ENCODE data around the gene PQBP1. TPM values are rescaled to one million over a fixed set of nuclear protein-coding genes. Genes with fewer than 3 reads are reported as not detected.
A peak's percentile ranks its signal among the peaks of the same experiment; 100 is the strongest.

PQBP1 gene
- total and polyA plus RNA-seq, 2 donors (not counting 1 experiment from before 2014, with no cell fraction given) = 89.9 to 128 TPM

DNA sequence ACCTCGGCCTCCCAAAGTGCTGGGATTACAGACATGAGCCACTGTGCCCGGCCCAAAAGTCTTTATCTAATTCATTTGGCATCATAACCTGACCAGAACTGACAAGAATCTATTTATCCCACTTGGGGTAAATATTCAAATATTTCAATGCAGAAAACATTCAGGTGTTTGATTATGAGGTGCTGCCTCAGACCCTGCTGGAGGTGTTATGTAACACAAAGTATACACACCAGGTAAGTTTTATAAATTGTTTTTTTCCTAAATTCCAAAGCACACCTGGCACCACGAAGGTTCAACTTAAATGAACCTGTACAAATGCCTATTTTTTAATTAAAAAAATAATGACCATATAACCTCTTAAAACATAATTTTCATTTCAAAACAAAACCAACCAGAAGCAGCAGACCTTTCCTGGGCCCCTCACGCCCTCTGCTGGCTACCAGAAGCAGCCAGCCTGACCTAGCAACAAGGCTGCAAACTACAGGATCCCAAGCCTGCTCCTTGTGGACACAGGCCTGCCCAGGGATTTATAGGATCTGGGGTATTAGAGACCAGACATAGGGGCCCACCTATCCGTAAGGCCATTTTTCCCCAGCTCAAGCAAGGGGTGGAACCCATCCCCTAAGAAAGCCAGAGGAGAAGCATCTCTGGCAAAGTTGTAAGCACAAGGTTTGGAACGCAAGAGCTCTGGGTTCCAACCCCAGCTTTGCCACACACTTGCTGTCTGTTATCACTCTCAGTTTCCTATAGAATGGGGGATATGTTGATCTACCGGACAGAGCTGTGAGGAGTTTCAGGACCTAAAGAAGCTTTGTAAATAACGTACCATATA lies 48.0 kb downstream of the PQBP1 start:
- Mint-ChIP-seq H3K4me3 (no peak overlapping the region), H3K27ac (peak overlapping the region; percentile 20), H3K4me1 (peaks cover 43% of the 10 kb centered on the region), H3K9me3 (ENCODE audit: insufficient read depth) (no peaks in the 10 kb centered on the region), H3K27me3 (no peaks in the 10 kb centered on the region)
- H3K4me2 ChIP-seq (replicated peaks; ENCODE audit: low read depth, low read length, poor library complexity, severe bottlenecking) = peak overlapping the region; percentile 22
- H3K27ac ChIP-seq (ENCODE audit: low read length in 2 of 2) = no peak overlapping the region
- intact Hi-C loops (cut with micrococcal nuclease) = loop anchor here (1.0 kb wide), 2 partner anchors 28 to 297 kb away; no protein-coding TSS in a partner anchor
- TF ChIP-seq, protein P1, sequence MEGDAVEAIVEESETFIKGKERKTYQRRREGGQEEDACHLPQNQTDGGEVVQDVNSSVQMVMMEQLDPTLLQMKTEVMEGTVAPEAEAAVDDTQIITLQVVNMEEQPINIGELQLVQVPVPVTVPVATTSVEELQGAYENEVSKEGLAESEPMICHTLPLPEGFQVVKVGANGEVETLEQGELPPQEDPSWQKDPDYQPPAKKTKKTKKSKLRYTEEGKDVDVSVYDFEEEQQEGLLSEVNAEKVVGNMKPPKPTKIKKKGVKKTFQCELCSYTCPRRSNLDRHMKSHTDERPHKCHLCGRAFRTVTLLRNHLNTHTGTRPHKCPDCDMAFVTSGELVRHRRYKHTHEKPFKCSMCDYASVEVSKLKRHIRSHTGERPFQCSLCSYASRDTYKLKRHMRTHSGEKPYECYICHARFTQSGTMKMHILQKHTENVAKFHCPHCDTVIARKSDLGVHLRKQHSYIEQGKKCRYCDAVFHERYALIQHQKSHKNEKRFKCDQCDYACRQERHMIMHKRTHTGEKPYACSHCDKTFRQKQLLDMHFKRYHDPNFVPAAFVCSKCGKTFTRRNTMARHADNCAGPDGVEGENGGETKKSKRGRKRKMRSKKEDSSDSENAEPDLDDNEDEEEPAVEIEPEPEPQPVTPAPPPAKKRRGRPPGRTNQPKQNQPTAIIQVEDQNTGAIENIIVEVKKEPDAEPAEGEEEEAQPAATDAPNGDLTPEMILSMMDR (IDR thresholded peaks at IDR 0.05) = peak; percentile 83
- no peak for TF ChIP-seq EZH2 (IDR thresholded peaks at IDR 0.05; ENCODE audit: borderline replicate concordance, insufficient read depth, low read depth, low read length, poor library complexity, severe bottlenecking)
- ChIA-PET CTCF (interaction anchor here (0.6 to 4.5 kb wide), 15 partner anchors 9 to 734 kb away, joined by 3 to 33 read pairs (median 4); partner anchors contain the start of genes HDAC6, KCND1 and SLC35A2), POLR2A (interaction anchor here (0.7 kb wide), 1 partner anchor 98 kb away, joined by 6 read pairs; the partner anchor contains the start of gene TFE3)
- no peaks in the 10 kb centered on the region for H3K27me3 ChIP-seq (replicated peaks in 1 of 4; ENCODE audit: control extremely low read depth in 1 of 4, control insufficient read depth in 3 of 4, insufficient read depth in 4 of 4, low read length in 3 of 4)
- DNase-seq (peak; percentile 65), ATAC-seq (ENCODE audit: low read depth) (peak; percentile 65)
- no peak overlapping the region for H3K4me3 ChIP-seq (ENCODE audit: control extremely low read depth in 1 of 5, extremely low read depth in 1 of 5, insufficient read depth in 1 of 5, low read depth in 2 of 5, low read length in 4 of 5)
- no peaks in the 10 kb centered on the region for H4K20me1 ChIP-seq (ENCODE audit: control insufficient read depth, insufficient read depth, low read length, poor library complexity, severe bottlenecking)
- WGBS (ENCODE audit: insufficient coverage) = no CpG with 5 or more reads among the region's 8 CpGs
- H3K4me1 ChIP-seq (ENCODE audit: control insufficient read depth in 2 of 2, insufficient read depth in 2 of 2, low read length in 2 of 2) = peaks cover 23 to 39% of the 10 kb centered on the region in 2 donors
- peaks cover 82% of the 10 kb centered on the region for H3K79me2 ChIP-seq (ENCODE audit: control insufficient read depth, insufficient read depth, low read length)
- H3K9me3 ChIP-seq (ENCODE audit: control extremely low read depth in 1 of 3, control insufficient read depth in 2 of 3, insufficient read depth in 1 of 3, low read length in 2 of 3) = no peaks in the 10 kb centered on the region
- H2AFZ ChIP-seq (ENCODE audit: insufficient read depth, low read depth, low read length, poor library complexity, severe bottlenecking) = no peak overlapping the region
- H3K36me3 ChIP-seq (replicated peaks in 1 of 2; ENCODE audit: control extremely low read depth in 1 of 2, control insufficient read depth in 1 of 2, extremely low read depth in 1 of 2, insufficient read depth in 2 of 2, low read length in 1 of 2) = peaks cover 0 to 16% of the 10 kb centered on the region in 2 experiments
- H3K9ac ChIP-seq (ENCODE audit: low read length) = no peak overlapping the region

DNA sequence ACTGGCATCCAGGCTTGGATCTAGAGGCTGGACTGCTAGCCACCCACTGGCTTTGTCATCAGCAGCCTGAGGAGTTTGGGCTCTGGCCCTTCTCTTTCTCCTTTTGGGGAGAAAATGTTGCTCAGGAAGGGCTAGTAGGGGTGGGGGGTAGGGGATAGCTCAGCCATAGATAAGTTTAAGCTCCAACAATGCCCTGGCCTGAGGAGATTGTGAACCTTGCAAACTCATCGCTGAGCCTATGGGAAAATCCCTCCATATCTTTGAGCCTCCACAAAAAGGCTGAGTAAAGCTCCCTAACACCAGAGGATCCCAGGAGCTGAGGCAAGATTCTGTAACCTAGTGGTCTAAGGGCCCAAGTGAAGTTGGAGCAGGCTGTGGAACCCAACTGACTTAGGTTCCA lies 50.9 kb downstream of the PQBP1 start:
- DNase-seq = no peak
- no peak for TF ChIP-seq EZH2 (IDR thresholded peaks at IDR 0.05; ENCODE audit: borderline replicate concordance, insufficient read depth, low read depth, low read length, poor library complexity, severe bottlenecking)
- TF ChIP-seq, protein P1 (IDR thresholded peaks at IDR 0.05) = no peak
- H3K79me2 ChIP-seq (ENCODE audit: control insufficient read depth, insufficient read depth, low read length) = peaks cover 83% of the 10 kb centered on the region
- H3K27me3 ChIP-seq (replicated peaks in 1 of 4; ENCODE audit: control extremely low read depth in 1 of 4, control insufficient read depth in 3 of 4, insufficient read depth in 4 of 4, low read length in 3 of 4) = no peaks in the 10 kb centered on the region
- intact Hi-C loops (cut with micrococcal nuclease) = no loop called here
- H3K4me3 ChIP-seq (ENCODE audit: control extremely low read depth in 1 of 5, extremely low read depth in 1 of 5, insufficient read depth in 1 of 5, low read depth in 2 of 5, low read length in 4 of 5) = no peak overlapping the region
- Mint-ChIP-seq H3K4me3 (no peak overlapping the region), H3K9me3 (ENCODE audit: insufficient read depth) (no peaks in the 10 kb centered on the region), H3K4me1 (peaks cover 34% of the 10 kb centered on the region), H3K27me3 (no peaks in the 10 kb centered on the region), H3K27ac (no peak overlapping the region)
- H4K20me1 ChIP-seq (ENCODE audit: control insufficient read depth, insufficient read depth, low read length, poor library complexity, severe bottlenecking) = peaks cover 7% of the 10 kb centered on the region
- no peak for ATAC-seq (ENCODE audit: low read depth)
- H3K9me3 ChIP-seq (ENCODE audit: control extremely low read depth in 1 of 3, control insufficient read depth in 2 of 3, insufficient read depth in 1 of 3, low read length in 2 of 3) = no peaks in the 10 kb centered on the region
- CTCF ChIA-PET = interaction anchor here (1.0 kb wide), 1 partner anchor 35 kb away, joined by 3 read pairs; no protein-coding TSS in a partner anchor
- peaks cover 0 to 17% of the 10 kb centered on the region in 2 experiments for H3K36me3 ChIP-seq (replicated peaks in 1 of 2; ENCODE audit: control extremely low read depth in 1 of 2, control insufficient read depth in 1 of 2, extremely low read depth in 1 of 2, insufficient read depth in 2 of 2, low read length in 1 of 2)
- H3K4me2 ChIP-seq (replicated peaks; ENCODE audit: low read depth, low read length, poor library complexity, severe bottlenecking) = no peak overlapping the region
- H3K9ac ChIP-seq (ENCODE audit: low read length) = no peak overlapping the region
- peaks cover 19 to 32% of the 10 kb centered on the region in 2 donors for H3K4me1 ChIP-seq (ENCODE audit: control insufficient read depth in 2 of 2, insufficient read depth in 2 of 2, low read length in 2 of 2)
- POLR2A ChIA-PET = interaction anchor here (0.6 kb wide), 1 partner anchor 10 kb away, joined by 3 read pairs; no protein-coding TSS in a partner anchor
- WGBS (ENCODE audit: insufficient coverage) = no CpG with 5 or more reads among the region's 1 CpG
- no peak overlapping the region for H3K27ac ChIP-seq (ENCODE audit: low read length in 2 of 2)
- H2AFZ ChIP-seq (ENCODE audit: insufficient read depth, low read depth, low read length, poor library complexity, severe bottlenecking) = no peak overlapping the region
